Measurements from ENCODE around the gene ZNF766. TPM values are rescaled to one million over a fixed set of nuclear protein-coding genes. Genes with fewer than 3 reads are reported as not detected.

ZNF766 gene
- total RNA-seq, 1 experiment from 2014 or later: 17.9 TPM

GRCh38 chr19:52230685-52231084 is 38.7 kb upstream of the ZNF766 start:
- H3K79me2 ChIP-seq (ENCODE audit: insufficient read depth, low read length): no peaks in the 10 kb centered on the region
- CTCF ChIA-PET: no interaction called here
- H2AFZ ChIP-seq (ENCODE audit: low read depth, low read length, poor library complexity, severe bottlenecking): no peak overlapping the region
- no TSS peak for BruUV-seq (replicated peaks)
- no peaks in the 10 kb centered on the region for H3K9me3 ChIP-seq (ENCODE audit: control insufficient read depth in 1 of 2, insufficient read depth in 1 of 2, low read depth in 1 of 2, low read length in 2 of 2)
- intact Hi-C loops (cut with micrococcal nuclease): loop anchor here (10.0 kb wide), 1 partner anchor 446 kb away; no protein-coding TSS in a partner anchor
- H3K36me3 ChIP-seq (ENCODE audit: control insufficient read depth in 1 of 2, insufficient read depth in 2 of 2, low read length in 2 of 2): peaks cover 19 to 25% of the 10 kb centered on the region in 2 experiments; a peak in 3 of 4 replicates
- no peak overlapping the region for H3K27ac ChIP-seq (ENCODE audit: low read depth, low read length)
- no peak for TF ChIP-seq ZNF274 (IDR thresholded peaks at IDR 0.05; ENCODE audit: low read depth, low read length)
- TF ChIP-seq TCF7L2 (IDR thresholded peaks at IDR 0.05; ENCODE audit: borderline replicate concordance, extremely low read depth, insufficient read depth, insufficient read length): no peak
- no peak for TF ChIP-seq POLR2AphosphoS5 (IDR thresholded peaks at IDR 0.05; ENCODE audit: low read depth, low read length)
- TF ChIP-seq SIN3A (IDR thresholded peaks at IDR 0.05; ENCODE audit: low read depth): no peak
- TF ChIP-seq, protein P1, sequence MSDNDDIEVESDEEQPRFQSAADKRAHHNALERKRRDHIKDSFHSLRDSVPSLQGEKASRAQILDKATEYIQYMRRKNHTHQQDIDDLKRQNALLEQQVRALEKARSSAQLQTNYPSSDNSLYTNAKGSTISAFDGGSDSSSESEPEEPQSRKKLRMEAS (IDR thresholded peaks at IDR 0.05): no peak
- TF ChIP-seq ELF1 (IDR thresholded peaks at IDR 0.05; ENCODE audit: borderline replicate concordance, low read depth): no peak
- TF ChIP-seq SRF (IDR thresholded peaks at IDR 0.05; ENCODE audit: low read depth): no peak
- TF ChIP-seq ZBTB33 (IDR thresholded peaks at IDR 0.05; ENCODE audit: extremely low read depth, insufficient replicate concordance, low read length): no peak
- no peak for TF ChIP-seq EZH2 (IDR thresholded peaks at IDR 0.05)
- TF ChIP-seq ATF3 (IDR thresholded peaks at IDR 0.05): no peak
- no peak for TF ChIP-seq POLR2A (IDR thresholded peaks at IDR 0.05; ENCODE audit: borderline replicate concordance, extremely low read depth, insufficient read depth, insufficient read length)
- no peak for TF ChIP-seq RAD21 (IDR thresholded peaks at IDR 0.05; ENCODE audit: low read depth)
- TF ChIP-seq EZH2phosphoT487 (IDR thresholded peaks at IDR 0.05; ENCODE audit: borderline replicate concordance): no peak
- TF ChIP-seq, protein P2, sequence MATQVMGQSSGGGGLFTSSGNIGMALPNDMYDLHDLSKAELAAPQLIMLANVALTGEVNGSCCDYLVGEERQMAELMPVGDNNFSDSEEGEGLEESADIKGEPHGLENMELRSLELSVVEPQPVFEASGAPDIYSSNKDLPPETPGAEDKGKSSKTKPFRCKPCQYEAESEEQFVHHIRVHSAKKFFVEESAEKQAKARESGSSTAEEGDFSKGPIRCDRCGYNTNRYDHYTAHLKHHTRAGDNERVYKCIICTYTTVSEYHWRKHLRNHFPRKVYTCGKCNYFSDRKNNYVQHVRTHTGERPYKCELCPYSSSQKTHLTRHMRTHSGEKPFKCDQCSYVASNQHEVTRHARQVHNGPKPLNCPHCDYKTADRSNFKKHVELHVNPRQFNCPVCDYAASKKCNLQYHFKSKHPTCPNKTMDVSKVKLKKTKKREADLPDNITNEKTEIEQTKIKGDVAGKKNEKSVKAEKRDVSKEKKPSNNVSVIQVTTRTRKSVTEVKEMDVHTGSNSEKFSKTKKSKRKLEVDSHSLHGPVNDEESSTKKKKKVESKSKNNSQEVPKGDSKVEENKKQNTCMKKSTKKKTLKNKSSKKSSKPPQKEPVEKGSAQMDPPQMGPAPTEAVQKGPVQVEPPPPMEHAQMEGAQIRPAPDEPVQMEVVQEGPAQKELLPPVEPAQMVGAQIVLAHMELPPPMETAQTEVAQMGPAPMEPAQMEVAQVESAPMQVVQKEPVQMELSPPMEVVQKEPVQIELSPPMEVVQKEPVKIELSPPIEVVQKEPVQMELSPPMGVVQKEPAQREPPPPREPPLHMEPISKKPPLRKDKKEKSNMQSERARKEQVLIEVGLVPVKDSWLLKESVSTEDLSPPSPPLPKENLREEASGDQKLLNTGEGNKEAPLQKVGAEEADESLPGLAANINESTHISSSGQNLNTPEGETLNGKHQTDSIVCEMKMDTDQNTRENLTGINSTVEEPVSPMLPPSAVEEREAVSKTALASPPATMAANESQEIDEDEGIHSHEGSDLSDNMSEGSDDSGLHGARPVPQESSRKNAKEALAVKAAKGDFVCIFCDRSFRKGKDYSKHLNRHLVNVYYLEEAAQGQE (IDR thresholded peaks at IDR 0.05; ENCODE audit: low read depth): no peak
- no peak for TF ChIP-seq ZFX (IDR thresholded peaks at IDR 0.05)
- TF ChIP-seq EGR1 (IDR thresholded peaks at IDR 0.05; ENCODE audit: low read depth): no peak
- no peak for TF ChIP-seq SP1 (IDR thresholded peaks at IDR 0.05; ENCODE audit: low read depth)
- TF ChIP-seq CBX3 (IDR thresholded peaks at IDR 0.05; ENCODE audit: low read depth): no peak
- no peak for TF ChIP-seq JUND (IDR thresholded peaks at IDR 0.05)
- no peaks in the 10 kb centered on the region for H4K20me1 ChIP-seq (ENCODE audit: insufficient read depth)
- H3K4me3 ChIP-seq (replicated peaks in 1 of 2; ENCODE audit: low read depth in 1 of 2, low read length in 2 of 2): no peak overlapping the region
- H3K27me3 ChIP-seq (ENCODE audit: insufficient read depth, low read length): no peaks in the 10 kb centered on the region
- no peak overlapping the region for H3K9ac ChIP-seq (ENCODE audit: low read length)
- RAD21 ChIA-PET (ENCODE audit: low non-redundant PET in 1 of 2, low total read pairs in 2 of 2, uncharacterized antibody in 2 of 2, unreplicated experiment in 2 of 2): no interaction called here
- H3K4me2 ChIP-seq (ENCODE audit: low read length): no peak overlapping the region
- no peaks in the 10 kb centered on the region for H3K9me2 ChIP-seq (ENCODE audit: insufficient read depth)
- H3K4me1 ChIP-seq (ENCODE audit: control insufficient read depth in 1 of 2, insufficient read depth in 2 of 2, low read length in 2 of 2): no peaks in the 10 kb centered on the region
- no peak for ATAC-seq
- DNase-seq (ENCODE audit: low read depth, low spot score): no peak
- POLR2A ChIA-PET: no interaction called here

Measured in HCT116 (cell line).